ENCODE measurements around the gene EPC2. TPM values are rescaled to one million over a fixed set of nuclear protein-coding genes. Genes with fewer than 3 reads are reported as not detected.

EPC2 gene
- total RNA-seq, 1 experiment from 2014 or later = 20.3 TPM

- TF ChIP-seq HMGXB4 (CRISPR knock-in tag; IDR thresholded peaks at IDR 0.05) = no peak
- TF ChIP-seq ZNF532 (CRISPR knock-in tag; IDR thresholded peaks at IDR 0.05; ENCODE audit: borderline replicate concordance) = no peak
- no peak for TF ChIP-seq ZNF263 (CRISPR knock-in tag; IDR thresholded peaks at IDR 0.05; ENCODE audit: low read depth)
- no peak for TF ChIP-seq KAT7 (CRISPR knock-in tag; IDR thresholded peaks at IDR 0.05; ENCODE audit: borderline replicate concordance)
- TF ChIP-seq USF2 (CRISPR knock-in tag; IDR thresholded peaks at IDR 0.05) = no peak
- no peak for TF ChIP-seq ERG (CRISPR knock-in tag; IDR thresholded peaks at IDR 0.05)
- no peak for TF ChIP-seq ATF1 (CRISPR knock-in tag; IDR thresholded peaks at IDR 0.05)
- TF ChIP-seq ETV6 (CRISPR knock-in tag; IDR thresholded peaks at IDR 0.05) = no peak
Measured at GRCh38 chr2:148649936-148650335, 5.4 kb downstream of the EPC2 start (continued).

GRCh38 chr2:148650881-148651280 is 6.3 kb downstream of the EPC2 start:
- no peak overlapping the region for H3K4me3 Mint-ChIP-seq
- POLR2A ChIA-PET = no interaction called here
- H3K4me1 Mint-ChIP-seq = peaks cover 55% of the 10 kb centered on the region
- ATAC-seq = no peak
- no peak for TF ChIP-seq SMAD3 (CRISPR knock-in tag; IDR thresholded peaks at IDR 0.05; ENCODE audit: borderline replicate concordance)
- no peak for DNase-seq (ENCODE audit: low spot score)
- H3K9me3 Mint-ChIP-seq = no peaks in the 10 kb centered on the region
- no peaks in the 10 kb centered on the region for H3K36me3 Mint-ChIP-seq
- no peaks in the 10 kb centered on the region for H3K27me3 Mint-ChIP-seq (ENCODE audit: low read depth)
- no peak overlapping the region for H3K27ac Mint-ChIP-seq
- CTCF ChIA-PET = interaction anchor here (0.5 kb wide), 1 partner anchor 87 kb away, joined by 3 read pairs; no protein-coding TSS in a partner anchor

- ATAC-seq (0 out of 2 replicates have a peak, but pooled peaks have one; percentile 39), DNase-seq (ENCODE audit: low spot score) (no peak)
- Mint-ChIP-seq H3K9me3 (no peaks in the 10 kb centered on the region), H3K4me3 (no peak overlapping the region), H3K36me3 (no peaks in the 10 kb centered on the region), H3K4me1 (peaks cover 61% of the 10 kb centered on the region), H3K27me3 (ENCODE audit: low read depth) (no peaks in the 10 kb centered on the region), H3K27ac (no peak overlapping the region)
- POLR2A ChIA-PET = no interaction called here
- TF ChIP-seq ZNF532 (CRISPR knock-in tag; IDR thresholded peaks at IDR 0.05; ENCODE audit: borderline replicate concordance) (no peak), TEAD4 (CRISPR knock-in tag; IDR thresholded peaks at IDR 0.05) (no peak), ZNF396 (CRISPR knock-in tag; IDR thresholded peaks at IDR 0.05; ENCODE audit: borderline replicate concordance) (no peak), MXD4 (CRISPR knock-in tag; IDR thresholded peaks at IDR 0.05; ENCODE audit: borderline replicate concordance) (no peak)
- CTCF ChIA-PET = interaction anchor here (0.6 kb wide), 1 partner anchor 326 kb away, joined by 4 read pairs; no protein-coding TSS in a partner anchor
Measured at GRCh38 chr2:148651972-148652371, 7.4 kb downstream of the EPC2 start.

All from WTC11 (cell line).